T-helper 17 cell (primary cell): ENCODE results near the gene MRPL16. TPM values are rescaled to one million over a fixed set of nuclear protein-coding genes. Genes with fewer than 3 reads are reported as not detected.
A peak's percentile ranks its signal among the peaks of the same experiment; 100 is the strongest.

Experiments
- ATAC-seq: fragments of 150-1000 bp; cut with Tn5 transposase; 2 replicates; pipeline ENCODE4 v1.10.0; 2021; ENCODE audit warnings: mild to moderate bottlenecking, moderate library complexity
- DNase-seq, 3 donors: peaks; one replicate each; pipeline versions ENCODE4 v3.0.0 to v3.0.0-alpha.2; 2020 to 2021
- H3K9me3 ChIP-seq: one replicate; pipeline ENCODE4 v1.7.0; 2013; ENCODE audit warnings: low read length, mild to moderate bottlenecking; ENCODE audit not compliant: control insufficient read depth, poor library complexity, severe bottlenecking
- H3K27ac Mint-ChIP-seq: one replicate; pipeline ENCODE4 v1.8.0; 2022; ENCODE audit warnings: mild to moderate bottlenecking, moderate library complexity, mixed read lengths
- H3K27me3 Mint-ChIP-seq: one replicate; pipeline ENCODE4 v1.8.0; 2022; ENCODE audit warnings: mixed read lengths
- H3K36me3 Mint-ChIP-seq: one replicate; pipeline ENCODE4 v1.8.0; 2022; ENCODE audit warnings: low read depth, mixed read lengths
- H3K4me1 Mint-ChIP-seq: one replicate; pipeline ENCODE4 v1.8.0; 2022; ENCODE audit warnings: mild to moderate bottlenecking, mixed read lengths
- H3K4me3 Mint-ChIP-seq: one replicate; pipeline ENCODE4 v1.8.0; 2022; ENCODE audit warnings: mild to moderate bottlenecking, moderate library complexity, mixed read lengths
- total RNA-seq, 4 donors: library from RNA in 2 of 4; stranded (reverse) in 2 of 4; gene quantifications; one replicate each; pipeline ENCODE4 v1.2.3 and lab custom pipeline; 2022 to 2026

Gene MRPL16
- total RNA-seq, 2 donors from 2014 or later, result 18.4 to 21.8 TPM

GRCh38 chr11:59759900-59760299 lies 50.7 kb downstream of the MRPL16 start:
- H3K4me1 Mint-ChIP-seq, result peaks cover 17% of the 10 kb centered on the region
- no peak overlapping the region for H3K4me3 Mint-ChIP-seq
- no peaks in the 10 kb centered on the region for H3K9me3 ChIP-seq
- no peak overlapping the region for H3K27ac Mint-ChIP-seq
- H3K36me3 Mint-ChIP-seq, result no peaks in the 10 kb centered on the region
- no peak for ATAC-seq
- no peaks in the 10 kb centered on the region for H3K27me3 Mint-ChIP-seq
- no peak for DNase-seq

GRCh38 chr11:59758401-59759037 lies 52.1 kb downstream of the MRPL16 start:
- Mint-ChIP-seq H3K4me1 (peaks cover 24% of the 10 kb centered on the region), H3K36me3 (no peaks in the 10 kb centered on the region), H3K4me3 (no peak overlapping the region), H3K27ac (no peak overlapping the region), H3K27me3 (no peaks in the 10 kb centered on the region)
- H3K9me3 ChIP-seq, result no peaks in the 10 kb centered on the region
- ATAC-seq (no peak), DNase-seq (no peak)

DNA sequence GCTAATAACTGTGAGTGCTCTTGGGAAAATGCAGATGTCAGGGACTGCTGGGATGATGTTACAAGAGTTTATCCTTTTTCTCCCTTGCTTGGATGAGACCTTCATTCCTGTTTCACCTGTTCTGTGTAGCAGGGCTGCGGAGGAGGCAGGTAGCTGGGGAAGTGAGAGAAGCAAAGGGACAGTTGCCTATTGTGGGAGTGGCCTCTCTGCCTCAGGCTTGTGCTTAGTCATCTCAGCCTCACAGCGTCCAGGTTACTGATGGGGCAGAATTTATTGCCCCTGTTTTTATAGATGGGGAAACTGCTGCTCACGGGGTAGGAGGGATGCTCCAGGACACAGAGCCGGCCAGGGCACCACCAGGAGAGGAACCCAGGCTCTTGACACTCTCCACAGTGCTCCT lies 53.7 kb downstream of the MRPL16 start:
- H3K4me3 Mint-ChIP-seq, result peak overlapping the region; percentile 97
- H3K9me3 ChIP-seq, result no peaks in the 10 kb centered on the region
- H3K36me3 Mint-ChIP-seq, result no peaks in the 10 kb centered on the region
- H3K4me1 Mint-ChIP-seq, result peaks cover 20% of the 10 kb centered on the region
- peak overlapping the region; percentile 19 for H3K27ac Mint-ChIP-seq
- ATAC-seq, result no peak
- H3K27me3 Mint-ChIP-seq, result no peaks in the 10 kb centered on the region
- DNase-seq, result no peak

GRCh38 chr11:59756558-59756840 lies 54.1 kb downstream of the MRPL16 start:
- ATAC-seq, result no peak
- H3K4me3 Mint-ChIP-seq, result peak overlapping the region; percentile 97
- H3K36me3 Mint-ChIP-seq, result no peaks in the 10 kb centered on the region
- no peak for DNase-seq
- peaks cover 20% of the 10 kb centered on the region for H3K4me1 Mint-ChIP-seq
- no peaks in the 10 kb centered on the region for H3K9me3 ChIP-seq
- H3K27ac Mint-ChIP-seq, result peak overlapping the region; percentile 19
- no peaks in the 10 kb centered on the region for H3K27me3 Mint-ChIP-seq

Other genes with a start within 250 kb of the MRPL16 start
- 10 to 100 TPM; 53.0 to 63.1 TPM for gene OSBP, start 195.0 kb downstream of the MRPL16 start, total RNA-seq
- 10 to 100 TPM; 49.0 to 62.6 TPM for gene PATL1, start 141.7 kb downstream of the MRPL16 start, total RNA-seq
- gene OR10V1, start 96.9 kb downstream of the MRPL16 start, total RNA-seq, result not detected
- gene STX3, start 55.4 kb downstream of the MRPL16 start, total RNA-seq, result 1 to 10 TPM; 4.7 to 6.6 TPM
- not detected for gene CBLIF, start 34.7 kb upstream of the MRPL16 start, total RNA-seq
- gene TCN1, start 55.7 kb upstream of the MRPL16 start, total RNA-seq, result under 1 TPM in 1 of 2 donors, not detected in 1; 0.55 TPM
- not detected for gene OOSP3, start 68.0 kb upstream of the MRPL16 start, total RNA-seq
- gene OOSP1, start 127.7 kb upstream of the MRPL16 start, total RNA-seq, result not detected
- not detected for gene OOSP4A, start 153.3 kb upstream of the MRPL16 start, total RNA-seq
- not detected for gene OOSP4B, start 206.4 kb upstream of the MRPL16 start, total RNA-seq
- not detected for gene OOSP2, start 229.6 kb upstream of the MRPL16 start, total RNA-seq
- 1 to 10 TPM in 1 of 2 donors, under 1 TPM in 1; 0.39 to 1.2 TPM for gene MS4A3, start 245.9 kb upstream of the MRPL16 start, total RNA-seq